Pancreas (tissue), 10 donors: ENCODE data around the gene ASS1. TPM values are rescaled to one million over a fixed set of nuclear protein-coding genes. Genes with fewer than 3 reads are reported as not detected.

Experiments
- ATAC-seq, 4 donors: fragments of 200-7000 bp; cut with Tn5 transposase; one replicate each; pipeline versions ENCODE4 v1.8.0 to v1.9.1; 2020; ENCODE audit warnings: mild to moderate bottlenecking in 4 of 4, moderate library complexity in 4 of 4
- DNase-seq, 6 donors: peaks; one replicate each; pipeline ENCODE4 v3.0.0-alpha.2; 2020
- FAIRE-seq: peaks from 2 replicates; lab custom pipeline; 2012; peaks lifted over from hg19 to GRCh38; lab: Jason Lieb, UNC
- H3K27ac ChIP-seq, 4 donors: fragments of 200-600 bp; sonication (generic); 1 replicate in 3 of 4; 2 replicates in 1 of 4; pipeline versions ENCODE4 v1.5.0 to v1.8.0; 2020
- H3K27me3 ChIP-seq, 4 donors: fragments of 200-600 bp; one replicate each; pipeline ENCODE4 v1.8.0; 2021
- H3K36me3 ChIP-seq, 3 donors: fragments of 200-600 bp; sonication (generic) in 1 of 3; one replicate each; pipeline versions ENCODE4 v1.5.0 to v1.8.0; 2020 to 2021
- H3K4me1 ChIP-seq, 3 donors: fragments of 200-600 bp; one replicate each; pipeline ENCODE4 v1.8.0; 2021
- H3K4me3 ChIP-seq, 4 donors: fragments of 200-600 bp; sonication (generic) in 2 of 4; one replicate each; pipeline versions ENCODE4 v1.5.0 to v1.8.0; 2020 to 2021
- H3K9me3 ChIP-seq, 4 donors: fragments of 200-600 bp; one replicate each; pipeline ENCODE4 v1.8.0; 2021
- CTCF ChIP-seq, 4 donors: fragments of 200-600 bp; sonication (generic) in 3 of 4; IDR thresholded peaks; one replicate each; pipeline versions ENCODE4 v1.5.0 to v1.8.0; 2021; ENCODE audit warnings: antibody characterized with exemption in 4 of 4
- WGBS, 2 donors: extraction: QIAGEN DNeasy Blood & Tissue Kit; methylation state at CpG; one replicate each; pipeline ENCODE4 v1.1.7; 2013; 5-methylcytosine and 5-hydroxymethylcytosine counted together
- intact Hi-C, 3 donors: fragments of 100-400 bp; cut with DNase I; formaldehyde crosslinking; loops; one replicate each; pipeline versions ENCODE4 v1.11.1 to v1.14.2; 2022
- polyA plus RNA-seq, 2 donors: library from polyadenylated mRNA; stranded (reverse); fragments of 200-250 nt; gene quantifications; one replicate each; pipeline ENCODE4 v1.2.3, GENCODE V29; 2013
- total RNA-seq, 6 donors: library from RNA; stranded (reverse); fragmentation: NEBNext Ultra II Directional in 4 of 6; extraction: Animal tissue kit (Norgen Biotek cat#: 25700) in 4 of 6; gene quantifications; one replicate each; pipeline versions ENCODE4 v1.2.1 to v1.2.4, GENCODE V29; 2021 to 2023
- donor health status: healthy with polysubstance abuse.
- donor health status: DM: no; HTN: no; CAD: no; lungs with moderate emphysema.
- donor health status: DM: no; HTN: no; CAD: no.
- donor health status: control.
- donor health status: control.
- donor health status: Bipolar disorder and iron deficiency.
- donor health status: DM: yes; HTN: yes; CAD: no.
- donor health status: DM: no; HTN: no; CAD: no.
- donor health status: DM: no; HTN: no; CAD: no.
- donor health status: DM: yes; HTN: yes; CAD: no.

The ASS1 gene
- total and polyA plus RNA-seq, 8 donors = 19.3 to 71.4 (median 27.1) TPM

GRCh38 chr9:130429381-130429780 is 15.4 kb upstream of the ASS1 start:
- H3K4me1 ChIP-seq = peaks cover 0 to 3% (median 0%) of the 10 kb centered on the region in 3 donors
- H3K4me3 ChIP-seq = no peak overlapping the region
- H3K27ac ChIP-seq = no peak overlapping the region
- no peak for FAIRE-seq
- WGBS, 2 donors = 79 to 83% methylated on average over 13 of the region's 13 CpGs
- no peaks in the 10 kb centered on the region for H3K9me3 ChIP-seq
- H3K36me3 ChIP-seq = no peaks in the 10 kb centered on the region
- peak in 1 of 6 donors; percentile 60 for DNase-seq
- no peak for TF ChIP-seq CTCF (IDR thresholded peaks at IDR 0.05)
- no peak for ATAC-seq
- intact Hi-C loops = no loop called here
- peaks cover 0 to 7% (median 0%) of the 10 kb centered on the region in 4 donors for H3K27me3 ChIP-seq

- ATAC-seq (no peak), DNase-seq (peak in 1 of 6 donors; percentile 41), FAIRE-seq (no peak)
- 89 to 93% methylated on average over 6 of the region's 6 CpGs for WGBS, 2 donors
- no peak overlapping the region for H3K27ac ChIP-seq
- no peaks in the 10 kb centered on the region for H3K36me3 ChIP-seq
- intact Hi-C loops = no loop called here
- no peak for TF ChIP-seq CTCF (IDR thresholded peaks at IDR 0.05)
- no peaks in the 10 kb centered on the region for H3K9me3 ChIP-seq
- H3K4me3 ChIP-seq = no peak overlapping the region
- peaks cover 0 to 3% (median 0%) of the 10 kb centered on the region in 3 donors for H3K4me1 ChIP-seq
- H3K27me3 ChIP-seq = peaks cover 0 to 7% (median 0%) of the 10 kb centered on the region in 4 donors
Measured at GRCh38 chr9:130429831-130430230, 14.9 kb upstream of the ASS1 start.

- Histone ChIP-seq H3K27ac (no peak overlapping the region), H3K4me1 (peaks cover 0 to 3% (median 0%) of the 10 kb centered on the region in 3 donors), H3K9me3 (no peaks in the 10 kb centered on the region), H3K27me3 (peaks cover 0 to 7% (median 0%) of the 10 kb centered on the region in 4 donors), H3K4me3 (no peak overlapping the region), H3K36me3 (no peaks in the 10 kb centered on the region)
- ATAC-seq (no peak), FAIRE-seq (no peak), DNase-seq (peak in 1 of 6 donors; percentile 54)
- intact Hi-C loops = no loop called here
- no peak for TF ChIP-seq CTCF (IDR thresholded peaks at IDR 0.05)
- WGBS, 2 donors = 89 to 96% methylated on average over 16 to 18 of the region's 18 CpGs
Measured at GRCh38 chr9:130430232-130430631, 14.5 kb upstream of the ASS1 start.

DNA sequence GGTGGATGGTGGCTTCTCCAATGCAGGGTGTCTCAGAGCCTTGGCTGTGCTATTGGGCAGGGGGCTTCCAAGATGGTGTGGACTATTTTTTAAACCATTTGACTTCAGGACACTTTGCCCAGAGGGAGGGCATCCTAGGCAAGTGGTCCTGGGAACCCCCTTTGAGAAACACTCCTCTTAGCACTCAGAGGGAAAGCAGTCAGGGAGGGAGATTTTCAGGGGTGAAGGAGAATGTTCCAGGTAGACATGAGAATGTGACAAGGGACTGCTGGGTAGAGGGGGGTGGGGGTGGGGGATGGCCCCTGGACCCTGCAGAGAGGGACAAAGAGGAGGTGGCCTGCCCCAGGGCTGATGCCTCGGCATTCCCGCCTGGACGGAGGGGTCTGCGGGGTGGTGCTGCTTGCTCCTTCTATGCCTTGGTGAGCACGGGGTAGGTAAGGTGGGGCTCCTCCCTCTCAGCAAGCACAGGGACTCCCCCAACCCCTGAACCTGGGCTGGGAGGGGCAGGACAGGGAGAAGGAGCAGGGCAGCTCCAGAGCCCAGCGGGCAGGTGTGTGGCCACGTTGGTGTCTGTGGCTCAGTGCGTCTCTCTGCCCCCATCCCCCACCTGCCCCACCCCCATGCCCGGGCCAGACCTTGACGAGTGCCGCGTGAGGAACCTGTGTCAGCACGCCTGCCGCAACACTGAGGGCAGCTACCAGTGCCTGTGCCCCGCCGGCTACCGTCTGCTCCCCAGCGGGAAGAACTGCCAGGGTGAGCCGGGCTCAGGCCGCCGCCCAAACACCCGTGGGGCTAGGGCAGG is 13.8 kb upstream of the ASS1 start:
- no peak for FAIRE-seq
- WGBS, 2 donors = 88 to 92% methylated on average over 21 to 22 of the region's 22 CpGs
- DNase-seq = peak in 1 of 6 donors; percentile 62

More for the DNA sequence above, 13.8 kb upstream of the ASS1 start:
- H3K36me3 ChIP-seq = no peaks in the 10 kb centered on the region
- no peak overlapping the region for H3K27ac ChIP-seq
- no peaks in the 10 kb centered on the region for H3K9me3 ChIP-seq
- no peak for TF ChIP-seq CTCF (IDR thresholded peaks at IDR 0.05)
- no peak overlapping the region for H3K4me3 ChIP-seq
- peaks cover 0 to 3% (median 0%) of the 10 kb centered on the region in 3 donors for H3K4me1 ChIP-seq
- intact Hi-C loops = no loop called here
- peaks cover 0 to 7% (median 0%) of the 10 kb centered on the region in 4 donors for H3K27me3 ChIP-seq
- no peak for ATAC-seq
